HUES48 (cell line): ENCODE data around the gene KCNJ4.
A peak's percentile ranks its signal among the peaks of the same experiment; 100 is the strongest.

Source experiments
- H3K27ac ChIP-seq: one replicate; pipeline ENCODE4 v1.7.0; 2013; ENCODE audit warnings: low read depth, low read length, inconsistent platforms
- H3K27me3 ChIP-seq: 2 replicates; pipeline ENCODE4 v1.6.1; 2013; ENCODE audit warnings: mild to moderate bottlenecking, low read length; ENCODE audit not compliant: control insufficient read depth, insufficient read depth
- H3K36me3 ChIP-seq: 2 replicates; pipeline ENCODE4 v1.6.1; 2013; ENCODE audit warnings: low read length; ENCODE audit not compliant: control insufficient read depth, insufficient read depth
- H3K4me1 ChIP-seq: 2 replicates; pipeline ENCODE4 v1.6.1; 2013; ENCODE audit warnings: mild to moderate bottlenecking, low read length; ENCODE audit not compliant: control insufficient read depth, insufficient read depth
- H3K4me3 ChIP-seq: 2 replicates; pipeline ENCODE4 v1.5.1; 2013; ENCODE audit warnings: mild to moderate bottlenecking, low read depth, low read length
- H3K9ac ChIP-seq: 2 replicates; pipeline ENCODE4 v1.6.1; 2013; ENCODE audit warnings: mild to moderate bottlenecking, low read depth, low read length, moderate library complexity
- H3K9me3 ChIP-seq: 2 replicates; pipeline ENCODE4 v1.6.1; 2013; ENCODE audit warnings: low read length; ENCODE audit not compliant: control insufficient read depth, insufficient read depth

KCNJ4 gene

DNA sequence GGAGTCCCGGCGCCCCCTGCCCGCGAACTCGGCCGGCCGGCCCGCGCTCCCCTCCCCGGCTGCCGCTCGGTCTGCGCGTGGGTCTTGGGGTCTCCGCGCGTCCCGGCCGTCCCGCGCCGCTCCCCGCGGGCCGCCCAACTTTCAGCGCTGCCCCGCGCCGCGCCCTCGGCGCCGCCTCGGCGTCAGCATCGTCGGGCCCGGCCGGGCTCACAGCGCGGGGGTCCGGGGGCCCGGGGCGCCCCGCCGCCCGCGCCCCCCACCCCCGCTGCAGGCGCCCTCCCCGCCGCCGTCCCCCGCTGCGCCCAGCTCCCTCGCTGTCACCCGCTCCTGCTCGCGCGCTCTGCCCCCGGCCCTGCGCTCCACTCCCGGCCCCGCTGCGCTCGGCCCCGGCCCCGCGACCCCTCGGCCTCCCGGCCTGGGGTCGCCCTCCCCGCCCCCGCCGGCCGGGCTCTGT, at the start of gene KCNJ4:
Gene KCNJ4, minus strand, starts transcription at position 124 of the 454 bp plus-strand sequence. CDS start 27,067 bp downstream, outside the sequence.
- Histone ChIP-seq H3K27ac (no peak within 1 kb of the TSS), H3K27me3 (peaks cover 66% of the 10 kb centered on the region), H3K9me3 (no peaks in the 10 kb centered on the region), H3K4me1 (peaks cover 6% of the 10 kb centered on the region; the same call in 1 of the 2 replicates), H3K36me3 (no peaks in the 10 kb centered on the region), H3K9ac (no peak within 1 kb of the TSS), H3K4me3 (peak within 1 kb of the TSS; percentile 56; the same call in 1 of the 2 replicates)

DNA sequence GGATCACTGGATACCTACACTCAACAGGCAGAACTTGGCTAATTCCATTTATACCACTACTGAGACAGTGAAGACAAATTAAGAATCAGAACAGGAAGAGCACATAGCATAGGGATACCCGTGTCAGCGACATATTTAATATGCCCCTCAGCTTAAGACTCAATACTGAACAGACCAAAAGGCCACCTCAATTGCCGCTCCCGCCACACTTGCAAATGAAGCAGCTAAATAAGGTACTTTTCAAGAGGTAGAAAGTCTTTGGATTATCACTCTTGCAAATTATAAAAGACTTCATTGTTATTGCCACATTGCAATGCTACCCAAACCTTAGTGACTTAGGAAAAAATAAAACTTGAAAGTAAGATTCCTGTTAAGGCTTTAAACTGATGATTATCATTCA, 48.0 kb upstream of the KCNJ4 start:
- Histone ChIP-seq H3K27me3 (no peaks in the 10 kb centered on the region), H3K4me3 (peak overlapping the region; percentile 93), H3K4me1 (peaks cover 18% of the 10 kb centered on the region), H3K9me3 (no peaks in the 10 kb centered on the region), H3K36me3 (peaks cover 67% of the 10 kb centered on the region), H3K9ac (no peak overlapping the region), H3K27ac (no peak overlapping the region)

DNA sequence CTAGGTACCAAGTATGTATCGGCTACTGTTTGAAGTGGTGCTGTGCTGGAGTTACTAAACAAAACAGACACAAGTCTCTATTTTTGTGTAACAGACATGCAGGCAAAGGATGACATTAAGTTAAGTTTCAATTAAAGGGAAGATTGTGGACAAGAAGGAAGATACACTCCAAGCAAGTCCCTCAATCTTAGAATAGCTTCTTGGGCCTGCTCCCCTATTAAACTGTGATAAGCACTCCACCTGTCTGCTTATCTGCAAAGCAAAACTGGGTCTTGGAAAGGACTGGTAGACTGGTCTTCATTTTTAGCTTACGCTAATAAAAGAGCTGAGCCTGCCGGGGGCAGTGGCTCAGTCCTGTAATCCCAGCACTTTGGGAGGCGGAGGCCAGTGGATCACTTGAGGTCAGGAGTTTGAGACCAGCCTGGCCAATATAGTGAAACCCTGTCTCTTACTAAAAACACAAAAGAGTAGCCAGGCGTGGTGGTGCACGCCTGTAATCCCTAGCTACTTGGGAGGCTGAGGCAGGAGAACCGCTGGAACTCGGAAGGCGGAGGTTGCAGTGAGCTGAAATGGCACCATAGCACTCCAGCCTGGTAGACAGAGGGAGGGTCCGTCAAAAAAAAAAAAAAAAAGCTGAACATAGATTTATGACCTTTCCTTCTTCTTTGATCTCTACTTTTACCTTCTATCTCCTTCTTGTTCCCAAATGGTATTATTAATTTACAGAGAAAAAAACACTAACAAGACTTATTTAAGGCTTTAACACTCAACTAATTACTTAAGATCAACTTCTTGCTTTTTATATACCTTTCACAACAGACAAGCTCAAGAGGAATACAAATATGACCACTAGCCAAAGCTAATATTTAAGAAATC, 47.0 kb upstream of the KCNJ4 start:
- Histone ChIP-seq H3K36me3 (peaks cover 77% of the 10 kb centered on the region), H3K4me1 (peaks cover 15% of the 10 kb centered on the region), H3K27ac (no peak overlapping the region)

DNA sequence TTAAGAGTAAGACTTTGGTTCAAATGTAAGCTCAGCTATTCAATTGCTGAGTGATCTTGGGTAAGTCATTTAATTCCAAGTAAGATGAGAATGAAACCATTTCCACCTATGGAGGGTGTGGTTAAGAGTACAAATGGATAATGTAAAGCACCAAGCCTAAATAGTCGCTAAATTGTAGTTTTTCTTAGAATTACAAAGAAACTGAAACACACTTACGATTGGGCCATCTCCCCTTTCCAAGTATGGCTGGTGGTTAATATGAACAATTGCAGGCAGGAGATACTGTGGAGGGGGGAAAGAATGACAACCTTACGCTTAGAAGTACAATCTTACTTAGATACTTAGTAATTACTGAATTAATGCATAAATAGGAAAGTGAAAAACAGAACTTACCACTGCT, 42.9 kb upstream of the KCNJ4 start:
- peaks cover 1% of the 10 kb centered on the region; the same call in 1 of the 2 replicates for H3K4me1 ChIP-seq
- no peak overlapping the region for H3K9ac ChIP-seq
- no peaks in the 10 kb centered on the region for H3K9me3 ChIP-seq
- H3K4me3 ChIP-seq, result no peak overlapping the region
- H3K27me3 ChIP-seq, result no peaks in the 10 kb centered on the region
- H3K27ac ChIP-seq, result no peak overlapping the region
- peaks cover 99% of the 10 kb centered on the region for H3K36me3 ChIP-seq

More for the DNA sequence above, 47.0 kb upstream of the KCNJ4 start:
- Histone ChIP-seq H3K9ac (no peak overlapping the region), H3K27me3 (no peaks in the 10 kb centered on the region), H3K9me3 (no peaks in the 10 kb centered on the region), H3K4me3 (no peak overlapping the region)

DNA sequence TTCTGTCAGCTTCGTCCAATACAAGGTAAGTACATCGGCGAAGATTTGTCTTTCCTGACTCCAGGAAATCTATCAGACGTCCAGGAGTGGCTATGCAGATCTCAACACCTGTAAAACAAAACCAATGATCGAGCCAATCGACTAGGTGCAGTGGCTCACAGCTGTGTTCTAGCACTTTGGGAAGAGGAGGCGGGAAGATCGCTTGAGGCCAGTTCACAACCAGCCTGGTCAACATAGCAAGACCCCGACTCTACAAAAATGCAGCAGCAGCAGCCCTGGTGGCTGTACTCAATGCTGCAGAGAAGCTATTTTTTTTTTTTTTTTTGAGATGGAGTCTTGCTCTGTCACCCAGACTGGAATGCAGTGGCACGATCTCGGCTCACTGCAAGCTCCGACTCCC, 39.9 kb upstream of the KCNJ4 start:
- Histone ChIP-seq H3K27me3 (no peaks in the 10 kb centered on the region), H3K27ac (no peak overlapping the region), H3K9me3 (no peaks in the 10 kb centered on the region), H3K36me3 (peaks cover 99% of the 10 kb centered on the region), H3K4me3 (no peak overlapping the region), H3K4me1 (peaks cover 8% of the 10 kb centered on the region; the same call in 1 of the 2 replicates), H3K9ac (no peak overlapping the region)

DNA sequence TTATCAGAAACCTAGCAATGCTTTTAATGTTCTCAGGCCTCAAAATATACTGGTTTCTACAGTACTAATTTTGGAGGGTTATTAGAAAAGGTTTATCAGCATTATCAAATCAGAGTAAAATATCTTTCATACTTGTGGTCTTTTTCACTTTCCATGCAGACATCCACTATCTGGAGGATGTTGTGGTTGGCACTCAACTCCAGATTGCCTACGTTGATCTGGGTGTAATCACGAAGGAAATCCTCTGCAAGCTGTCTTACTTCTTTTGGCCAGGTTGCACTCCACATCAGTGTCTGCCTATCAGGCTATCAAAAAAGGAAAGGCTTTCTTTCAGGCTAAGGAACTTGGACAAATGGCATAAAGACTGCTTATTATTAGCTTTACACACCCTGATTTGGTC, 39.5 kb upstream of the KCNJ4 start:
- Histone ChIP-seq H3K9ac (no peak overlapping the region), H3K36me3 (peaks cover 99% of the 10 kb centered on the region), H3K4me1 (peaks cover 12% of the 10 kb centered on the region; the same call in 1 of the 2 replicates), H3K4me3 (no peak overlapping the region), H3K27me3 (no peaks in the 10 kb centered on the region), H3K27ac (no peak overlapping the region), H3K9me3 (no peaks in the 10 kb centered on the region)

DNA sequence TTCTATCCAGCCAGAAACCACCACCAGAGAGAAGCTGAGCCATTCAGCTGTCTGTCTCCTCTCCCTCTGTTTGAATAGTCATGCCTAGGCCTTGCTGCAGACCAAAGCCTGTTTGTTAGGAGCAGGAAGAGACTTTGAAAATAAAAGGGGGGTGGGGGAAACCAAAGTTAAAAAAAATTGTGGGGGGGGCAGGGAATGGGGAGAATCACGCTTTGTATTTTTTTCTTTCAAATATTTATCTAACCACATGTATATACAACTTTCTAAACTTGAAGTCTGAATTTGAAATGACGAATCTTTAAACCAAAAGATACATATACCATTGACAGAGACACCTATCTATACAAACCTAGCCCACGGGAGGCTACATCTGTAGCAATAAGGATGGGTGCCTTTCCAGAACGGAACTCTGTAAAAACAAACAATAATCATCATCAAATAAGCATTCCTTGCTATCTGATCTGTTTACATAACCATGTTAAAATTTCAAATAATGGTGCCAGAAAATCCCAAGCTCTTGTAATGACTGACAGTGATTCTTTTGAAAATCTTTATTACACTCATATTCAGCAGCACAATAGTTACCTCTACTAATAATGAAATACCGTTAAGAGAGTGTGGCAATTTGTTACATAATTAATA, 36.8 kb upstream of the KCNJ4 start:
- Histone ChIP-seq H3K9ac (no peak overlapping the region), H3K27me3 (no peaks in the 10 kb centered on the region), H3K4me3 (no peak overlapping the region), H3K9me3 (no peaks in the 10 kb centered on the region), H3K27ac (no peak overlapping the region), H3K36me3 (peaks cover 99% of the 10 kb centered on the region), H3K4me1 (peaks cover 12% of the 10 kb centered on the region; the same call in 1 of the 2 replicates)

DNA sequence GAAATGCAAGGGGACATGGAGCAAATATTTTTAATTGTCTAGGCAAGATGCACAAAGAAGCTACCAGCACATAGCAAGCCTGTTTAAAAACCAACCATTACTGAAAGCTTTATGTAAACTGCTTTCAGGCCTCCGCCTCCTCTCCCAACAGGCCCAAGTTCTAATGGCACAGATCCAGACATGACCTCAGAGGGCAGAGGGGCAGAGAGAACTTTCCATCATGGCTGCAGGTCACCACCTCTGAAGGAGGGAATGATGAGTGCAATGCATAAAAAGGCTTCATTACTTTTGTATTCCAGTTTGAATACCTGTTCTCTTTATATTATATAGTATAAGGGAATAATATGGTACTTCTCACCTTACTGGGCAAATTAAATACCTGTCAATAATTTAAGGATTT, 35.9 kb upstream of the KCNJ4 start:
- peaks cover 99% of the 10 kb centered on the region for H3K36me3 ChIP-seq
- no peak overlapping the region for H3K9ac ChIP-seq
- peaks cover 15% of the 10 kb centered on the region; the same call in 1 of the 2 replicates for H3K4me1 ChIP-seq
- H3K27me3 ChIP-seq, result no peaks in the 10 kb centered on the region
- H3K27ac ChIP-seq, result peak overlapping the region; percentile 23
- H3K9me3 ChIP-seq, result no peaks in the 10 kb centered on the region
- no peak overlapping the region for H3K4me3 ChIP-seq

DNA sequence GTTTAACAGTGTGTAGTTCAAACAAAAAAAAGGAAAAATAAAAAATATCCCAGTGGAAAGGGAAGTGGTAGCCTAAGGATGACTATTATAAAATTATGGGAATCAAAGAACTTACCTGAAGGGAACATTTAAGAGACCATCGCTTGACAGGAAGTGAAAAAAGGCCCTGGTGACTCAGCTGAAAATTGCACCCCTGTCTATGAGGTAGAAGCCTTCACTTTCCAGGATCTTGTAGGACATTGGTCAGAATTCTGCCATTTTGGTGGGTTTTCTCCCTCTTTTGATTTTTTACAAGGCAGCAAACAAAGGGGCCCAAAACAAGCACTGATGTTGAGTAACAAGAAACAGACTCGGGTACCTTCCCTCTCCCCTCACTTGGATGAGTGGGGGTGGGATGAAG, 35.5 kb upstream of the KCNJ4 start:
- no peak overlapping the region for H3K9ac ChIP-seq
- H3K4me1 ChIP-seq, result peaks cover 16% of the 10 kb centered on the region; the same call in 1 of the 2 replicates
- H3K36me3 ChIP-seq, result peaks cover 98% of the 10 kb centered on the region
- no peaks in the 10 kb centered on the region for H3K27me3 ChIP-seq
- no peaks in the 10 kb centered on the region for H3K9me3 ChIP-seq
- H3K4me3 ChIP-seq, result no peak overlapping the region
- peak overlapping the region; percentile 23 for H3K27ac ChIP-seq

DNA sequence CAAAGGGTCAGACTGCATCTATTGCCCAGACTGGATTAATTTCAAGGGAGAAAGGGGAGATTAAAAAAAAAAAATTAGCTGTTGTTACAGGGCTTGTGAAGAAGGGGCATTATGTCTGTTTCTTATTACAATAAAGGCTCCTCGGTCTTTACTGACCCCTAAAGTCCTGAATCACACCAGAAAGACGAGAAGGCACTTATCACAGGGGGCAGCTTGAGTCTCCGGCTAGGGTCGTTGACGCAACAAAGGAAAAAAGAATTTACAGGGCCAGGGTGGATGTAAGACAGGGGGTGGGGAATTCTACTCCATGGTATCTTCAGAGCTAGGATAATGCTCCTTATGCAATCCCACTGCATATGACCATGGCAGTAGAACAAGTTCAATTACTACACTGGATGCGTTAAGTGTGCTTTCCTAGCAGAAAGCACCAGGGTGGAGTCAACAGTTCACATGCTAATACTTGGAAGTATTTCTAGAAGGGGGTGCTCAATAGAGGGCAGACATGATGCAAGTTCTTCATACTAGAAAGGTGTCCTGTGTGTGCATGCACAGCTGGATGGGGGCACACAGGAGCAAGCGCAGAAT, 34.7 kb upstream of the KCNJ4 start:
- Histone ChIP-seq H3K4me1 (peaks cover 16% of the 10 kb centered on the region; the same call in 1 of the 2 replicates), H3K36me3 (peaks cover 99% of the 10 kb centered on the region), H3K27me3 (no peaks in the 10 kb centered on the region), H3K4me3 (no peak overlapping the region), H3K9me3 (no peaks in the 10 kb centered on the region), H3K27ac (peak overlapping the region; percentile 23), H3K9ac (no peak overlapping the region)
